ENCODE results near the gene COBL. TPM values are rescaled to one million over a fixed set of nuclear protein-coding genes. Genes with fewer than 3 reads are reported as not detected.

The COBL gene
- total RNA-seq, 6 experiments from 2014 or later: 21.5 to 35.9 (median 24.6) TPM

GRCh38 chr7:51055039-51055840 is 261.4 kb downstream of the COBL start:
- H3K27ac ChIP-seq: no peak overlapping the region
- DNase-seq: no peak
- intact Hi-C loops (cut with DNase I): no loop called here
- ATAC-seq: no peak
- no peak overlapping the region for H3K4me3 ChIP-seq
- no peaks in the 10 kb centered on the region for H3K4me1 ChIP-seq
- WGBS (ENCODE audit: insufficient coverage, low coverage, low lambda C conversion rate, missing lambda C conversion rate): 76% methylated on average over 6 of the region's 22 CpGs
- H3K27me3 ChIP-seq: no peaks in the 10 kb centered on the region
- no peak for TF ChIP-seq POLR2A (IDR thresholded peaks at IDR 0.05)
- TF ChIP-seq CTCF (IDR thresholded peaks at IDR 0.05): no peak
- no peaks in the 10 kb centered on the region for H3K36me3 ChIP-seq
- H3K9me3 ChIP-seq: no peaks in the 10 kb centered on the region

- Histone ChIP-seq H3K36me3 (no peaks in the 10 kb centered on the region), H3K4me1 (no peaks in the 10 kb centered on the region), H3K27me3 (no peaks in the 10 kb centered on the region), H3K9me3 (no peaks in the 10 kb centered on the region), H3K27ac (no peak overlapping the region), H3K4me3 (no peak overlapping the region)
- 82% methylated on average over 8 of the region's 8 CpGs for WGBS (ENCODE audit: insufficient coverage, low coverage, low lambda C conversion rate, missing lambda C conversion rate)
- no peak for TF ChIP-seq CTCF (IDR thresholded peaks at IDR 0.05)
- TF ChIP-seq POLR2A (IDR thresholded peaks at IDR 0.05): no peak
- intact Hi-C loops (cut with DNase I): no loop called here
- DNase-seq: no peak
- ATAC-seq: no peak
These were observed 262.4 kb downstream of the COBL start for GRCh38 chr7:51054231-51054630.

GRCh38 chr7:51053160-51053925 is 263.3 kb downstream of the COBL start:
- ATAC-seq: no peak
- Histone ChIP-seq H3K4me1 (no peaks in the 10 kb centered on the region), H3K9me3 (no peaks in the 10 kb centered on the region), H3K27me3 (no peaks in the 10 kb centered on the region), H3K27ac (no peak overlapping the region), H3K36me3 (no peaks in the 10 kb centered on the region), H3K4me3 (no peak overlapping the region)
- WGBS (ENCODE audit: insufficient coverage, low coverage, low lambda C conversion rate, missing lambda C conversion rate): 88% methylated on average over 8 of the region's 14 CpGs
- TF ChIP-seq POLR2A (IDR thresholded peaks at IDR 0.05): no peak
- DNase-seq: no peak
- intact Hi-C loops (cut with DNase I): no loop called here

GRCh38 chr7:51046482-51046881 is 270.1 kb downstream of the COBL start:
- Histone ChIP-seq H3K4me1 (no peaks in the 10 kb centered on the region), H3K27me3 (no peaks in the 10 kb centered on the region), H3K9me3 (no peaks in the 10 kb centered on the region), H3K27ac (no peak overlapping the region), H3K36me3 (peaks cover 0 to 8% (median 0%) of the 10 kb centered on the region in 4 donors), H3K4me3 (no peak overlapping the region)
- ATAC-seq: no peak
- WGBS (ENCODE audit: insufficient coverage, low coverage, low lambda C conversion rate, missing lambda C conversion rate): 56% methylated on average over 5 of the region's 5 CpGs
- intact Hi-C loops (cut with DNase I): no loop called here
- DNase-seq: no peak
- TF ChIP-seq POLR2A (IDR thresholded peaks at IDR 0.05) (no peak), CTCF (IDR thresholded peaks at IDR 0.05) (no peak)

GRCh38 chr7:51046103-51046466 is 270.5 kb downstream of the COBL start:
- peaks cover 0 to 8% (median 0%) of the 10 kb centered on the region in 4 donors for H3K36me3 ChIP-seq
- ATAC-seq (peak in 1 of 4 donors; percentile 36), DNase-seq (no peak)
- intact Hi-C loops (cut with DNase I): no loop called here
- H3K4me3 ChIP-seq: no peak overlapping the region
- H3K9me3 ChIP-seq: no peaks in the 10 kb centered on the region
- no peaks in the 10 kb centered on the region for H3K4me1 ChIP-seq
- H3K27ac ChIP-seq: no peak overlapping the region
- no peaks in the 10 kb centered on the region for H3K27me3 ChIP-seq
- TF ChIP-seq POLR2A (IDR thresholded peaks at IDR 0.05): no peak
- TF ChIP-seq CTCF (IDR thresholded peaks at IDR 0.05): no peak
- 75% methylated on average over 3 of the region's 4 CpGs for WGBS (ENCODE audit: insufficient coverage, low coverage, low lambda C conversion rate, missing lambda C conversion rate)

All from right lobe of liver (tissue), 6 donors.